HepG2 (cell line): ENCODE data around the gene INAFM1. TPM values are rescaled to one million over a fixed set of nuclear protein-coding genes. Genes with fewer than 3 reads are reported as not detected.

Source experiments
- ARID3A ChIP-seq: IDR thresholded peaks from 2 replicates; pipeline ENCODE4 v1.6.1; 2012; ENCODE audit warnings: low read depth, low read length, improper control_type of control experiment
- ATAD3A ChIP-seq: sonication (generic); formaldehyde crosslinking; IDR thresholded peaks from 2 replicates; pipeline ENCODE4 v1.4.0; 2020; ENCODE audit warnings: missing genetic modification reagents
- HOXA7 ChIP-seq: sonication (generic); formaldehyde crosslinking; IDR thresholded peaks from 2 replicates; pipeline ENCODE4 v1.8.1; 2022; ENCODE audit warnings: mild to moderate bottlenecking, missing genetic modification reagents, moderate library complexity
- MEF2D ChIP-seq: sonication (generic); formaldehyde crosslinking; IDR thresholded peaks from 2 replicates; pipeline ENCODE4 v1.5.1; 2020; ENCODE audit warnings: mild to moderate bottlenecking, missing genetic modification reagents
- NFE2L1 ChIP-seq: sonication (generic); formaldehyde crosslinking; IDR thresholded peaks from 2 replicates; pipeline ENCODE4 v1.4.0; 2020; ENCODE audit warnings: missing genetic modification reagents, mild to moderate bottlenecking, borderline replicate concordance
- NFKBIZ ChIP-seq: IDR thresholded peaks from 2 replicates; pipeline ENCODE4 v1.6.1; 2018; ENCODE audit warnings: missing genetic modification reagents, missing compliant biosample characterization
- NR2C2 ChIP-seq: sonication (generic); formaldehyde crosslinking; IDR thresholded peaks from 2 replicates; pipeline ENCODE4 v1.4.0; 2020; ENCODE audit warnings: missing genetic modification reagents, mild to moderate bottlenecking, moderate library complexity, borderline replicate concordance
- RELA ChIP-seq: sonication (generic); formaldehyde crosslinking; IDR thresholded peaks from 2 replicates; pipeline ENCODE4 v1.4.0; 2020; ENCODE audit warnings: missing genetic modification reagents
- SALL1 ChIP-seq: sonication (generic); formaldehyde crosslinking; IDR thresholded peaks from 2 replicates; pipeline ENCODE4 v1.8.0; 2022; ENCODE audit warnings: mild to moderate bottlenecking, missing genetic modification reagents
- XBP1 ChIP-seq: sonication (generic); formaldehyde crosslinking; IDR thresholded peaks from 2 replicates; pipeline ENCODE4 v1.5.0; 2020; ENCODE audit warnings: missing genetic modification reagents
- ZNF256 ChIP-seq: sonication (generic); formaldehyde crosslinking; conservative IDR thresholded peaks from 2 replicates; pipeline ENCODE4 v1.4.0; 2020; ENCODE audit warnings: missing genetic modification reagents
- ZNF263 ChIP-seq: sonication (generic); formaldehyde crosslinking; IDR thresholded peaks from 2 replicates; pipeline ENCODE4 v1.4.0; 2020; ENCODE audit warnings: missing genetic modification reagents
- ZNF432 ChIP-seq: sonication (generic); formaldehyde crosslinking; IDR thresholded peaks from 2 replicates; pipeline ENCODE4 v1.5.0; 2020; ENCODE audit warnings: missing genetic modification reagents, mild to moderate bottlenecking, borderline replicate concordance
- ZNF878 ChIP-seq: sonication (generic); formaldehyde crosslinking; IDR thresholded peaks from 2 replicates; pipeline ENCODE4 v1.8.1; 2023; ENCODE audit warnings: mild to moderate bottlenecking, missing genetic modification reagents, moderate library complexity
- ZSCAN21 ChIP-seq: sonication (generic); formaldehyde crosslinking; IDR thresholded peaks from 2 replicates; pipeline ENCODE4 v1.8.0; 2022; ENCODE audit warnings: mild to moderate bottlenecking, missing genetic modification reagents, moderate library complexity, borderline replicate concordance
- polyA plus RNA-seq, 8 experiments: library from polyadenylated mRNA; depleted of rRNA in 3 of 8; stranded (reverse) in 7 of 8; unstranded in 1 of 8; fragments of >200 nt; fragmentation: Illumina TruSeq in 4 of 8; extraction: Trizol in 4 of 8; gene quantifications; 2 replicates each; pipeline versions ENCODE4 v1.2.1 to v1.2.3, GENCODE V29; 2011 to 2016; ENCODE audit warnings: low read depth in 4 of 8, missing spikeins in 1 of 8, mixed read lengths in 1 of 8; ENCODE audit not compliant: insufficient read depth in 1 of 8
- total RNA-seq, 5 experiments: library from RNA; depleted of rRNA; stranded (reverse); fragments of >200 nt; fragmentation: Illumina TruSeq; extraction: Trizol; gene quantifications; 2 replicates each; pipeline ENCODE4 v1.2.3, GENCODE V29; 2016; ENCODE audit warnings: low read depth in 1 of 5
- TF ChIP-seq, protein P1 (sequence below): sonication (generic); formaldehyde crosslinking; IDR thresholded peaks from 2 replicates; pipeline ENCODE4 v1.4.0; 2020; ENCODE audit warnings: mild to moderate bottlenecking, missing genetic modification reagents
- TF ChIP-seq, protein P2 (sequence below): sonication (generic); formaldehyde crosslinking; IDR thresholded peaks from 2 replicates; pipeline ENCODE4 v1.5.0; 2020; ENCODE audit warnings: missing genetic modification reagents

INAFM1 gene
- total and polyA plus RNA-seq, 2 of the 13 experiments (the other 11 are each of a cell fraction or from before 2014, with no cell fraction given) = 0.88 to 1.9 TPM

- TF ChIP-seq, protein P1, sequence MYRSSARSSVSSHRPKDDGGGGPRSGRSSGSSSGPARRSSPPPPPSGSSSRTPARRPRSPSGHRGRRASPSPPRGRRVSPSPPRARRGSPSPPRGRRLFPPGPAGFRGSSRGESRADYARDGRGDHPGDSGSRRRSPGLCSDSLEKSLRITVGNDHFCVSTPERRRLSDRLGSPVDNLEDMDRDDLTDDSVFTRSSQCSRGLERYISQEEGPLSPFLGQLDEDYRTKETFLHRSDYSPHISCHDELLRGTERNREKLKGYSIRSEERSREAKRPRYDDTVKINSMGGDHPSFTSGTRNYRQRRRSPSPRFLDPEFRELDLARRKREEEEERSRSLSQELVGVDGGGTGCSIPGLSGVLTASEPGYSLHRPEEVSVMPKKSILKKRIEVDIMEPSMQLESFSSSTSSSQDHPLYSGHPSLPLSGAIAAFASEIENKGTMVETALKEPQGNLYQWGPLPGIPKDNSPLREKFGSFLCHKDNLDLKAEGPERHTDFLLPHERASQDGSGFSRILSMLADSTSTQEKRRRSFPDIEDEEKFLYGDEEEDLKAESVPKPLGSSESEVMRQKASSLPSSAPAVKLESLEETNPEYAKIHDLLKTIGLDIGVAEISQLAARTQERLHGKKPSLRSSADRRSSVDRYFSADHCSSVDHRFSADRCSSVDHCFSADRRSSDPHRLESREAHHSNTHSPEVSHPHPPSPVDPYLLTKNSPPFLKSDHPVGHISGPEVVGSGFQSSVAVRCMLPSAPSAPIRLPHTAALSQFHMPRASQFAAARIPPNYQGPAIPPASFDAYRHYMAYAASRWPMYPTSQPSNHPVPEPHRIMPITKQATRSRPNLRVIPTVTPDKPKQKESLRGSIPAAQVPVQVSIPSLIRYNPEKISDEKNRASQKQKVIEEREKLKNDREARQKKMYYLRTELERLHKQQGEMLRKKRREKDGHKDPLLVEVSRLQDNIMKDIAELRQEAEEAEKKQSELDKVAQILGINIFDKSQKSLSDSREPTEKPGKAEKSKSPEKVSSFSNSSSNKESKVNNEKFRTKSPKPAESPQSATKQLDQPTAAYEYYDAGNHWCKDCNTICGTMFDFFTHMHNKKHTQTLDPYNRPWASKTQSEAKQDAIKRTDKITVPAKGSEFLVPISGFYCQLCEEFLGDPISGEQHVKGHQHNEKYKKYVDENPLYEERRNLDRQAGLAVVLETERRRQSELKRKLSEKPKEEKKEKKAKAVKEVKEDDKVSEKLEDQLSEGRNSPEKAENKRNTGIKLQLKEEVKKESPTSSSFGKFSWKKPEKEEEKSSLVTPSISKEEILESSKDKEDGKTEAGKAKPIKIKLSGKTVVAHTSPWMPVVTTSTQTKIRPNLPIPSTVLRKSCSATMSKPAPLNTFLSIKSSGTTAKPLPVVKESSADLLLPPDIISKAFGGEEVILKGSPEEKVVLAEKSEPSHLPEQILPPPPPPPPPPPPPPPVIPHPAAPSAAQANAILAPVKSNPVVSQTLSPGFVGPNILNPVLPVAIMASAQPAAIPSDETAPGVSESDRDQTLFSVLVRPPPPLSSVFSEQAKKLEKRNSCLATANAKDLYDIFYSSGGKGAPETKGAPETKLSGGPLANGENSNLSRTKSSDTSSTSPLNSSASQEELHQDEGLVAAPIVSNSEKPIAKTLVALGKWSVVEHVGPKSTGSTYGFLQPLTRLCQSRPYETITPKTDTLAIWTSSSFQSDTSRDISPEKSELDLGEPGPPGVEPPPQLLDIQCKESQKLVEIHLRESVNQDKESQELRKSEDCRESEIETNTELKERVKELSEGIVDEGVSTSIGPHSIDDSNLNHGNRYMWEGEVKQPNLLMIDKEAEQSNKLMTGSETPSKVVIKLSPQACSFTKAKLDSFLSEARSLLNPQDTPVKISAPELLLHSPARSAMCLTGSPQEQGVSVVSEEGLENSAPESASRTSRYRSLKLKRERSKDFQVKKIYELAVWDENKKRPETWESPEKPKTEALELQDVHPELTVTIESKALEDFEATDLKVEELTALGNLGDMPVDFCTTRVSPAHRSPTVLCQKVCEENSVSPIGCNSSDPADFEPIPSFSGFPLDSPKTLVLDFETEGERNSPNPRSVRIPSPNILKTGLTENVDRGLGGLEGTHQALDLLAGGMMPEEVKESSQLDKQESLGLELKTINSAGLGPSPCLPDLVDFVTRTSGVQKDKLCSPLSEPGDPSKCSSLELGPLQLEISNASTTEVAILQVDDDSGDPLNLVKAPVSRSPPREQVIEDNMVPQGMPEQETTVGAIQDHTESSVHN (CRISPR knock-in tag) = no peak
- TF ChIP-seq ATAD3A (CRISPR knock-in tag) = no peak
- TF ChIP-seq SALL1 (CRISPR knock-in tag) = no peak
- TF ChIP-seq ZNF432 (CRISPR knock-in tag) = no peak
- TF ChIP-seq NFKBIZ (CRISPR knock-in tag) = no peak
- TF ChIP-seq, protein P2, sequence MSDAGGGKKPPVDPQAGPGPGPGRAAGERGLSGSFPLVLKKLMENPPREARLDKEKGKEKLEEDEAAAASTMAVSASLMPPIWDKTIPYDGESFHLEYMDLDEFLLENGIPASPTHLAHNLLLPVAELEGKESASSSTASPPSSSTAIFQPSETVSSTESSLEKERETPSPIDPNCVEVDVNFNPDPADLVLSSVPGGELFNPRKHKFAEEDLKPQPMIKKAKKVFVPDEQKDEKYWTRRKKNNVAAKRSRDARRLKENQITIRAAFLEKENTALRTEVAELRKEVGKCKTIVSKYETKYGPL (CRISPR knock-in tag) = no peak
- no peak for TF ChIP-seq NFE2L1 (CRISPR knock-in tag)
- TF ChIP-seq ZNF263 (CRISPR knock-in tag) = no peak
- no peak for TF ChIP-seq ARID3A
- TF ChIP-seq ZNF256 = no peak
- TF ChIP-seq MEF2D (CRISPR knock-in tag) = peak; percentile 27; the same call in 1 of the 2 replicates
- no peak for TF ChIP-seq XBP1 (CRISPR knock-in tag)
- TF ChIP-seq NR2C2 (CRISPR knock-in tag) = 0 out of 2 replicates have a peak, but pooled peaks have one; percentile 17
- no peak for TF ChIP-seq RELA
- TF ChIP-seq HOXA7 = peak; percentile 74; the same call in 1 of the 2 replicates
- no peak for TF ChIP-seq ZNF878 (CRISPR knock-in tag)
- no peak for TF ChIP-seq ZSCAN21 (CRISPR knock-in tag)
Observed at GRCh38 chr19:47240996-47241918, 33.4 kb upstream of the INAFM1 start (continued).
